Measurements from ENCODE around the gene GADL1. TPM values are rescaled to one million over a fixed set of nuclear protein-coding genes. Genes with fewer than 3 reads are reported as not detected.

Gene GADL1
- total RNA-seq, 1 donor = 0.18 TPM

DNA sequence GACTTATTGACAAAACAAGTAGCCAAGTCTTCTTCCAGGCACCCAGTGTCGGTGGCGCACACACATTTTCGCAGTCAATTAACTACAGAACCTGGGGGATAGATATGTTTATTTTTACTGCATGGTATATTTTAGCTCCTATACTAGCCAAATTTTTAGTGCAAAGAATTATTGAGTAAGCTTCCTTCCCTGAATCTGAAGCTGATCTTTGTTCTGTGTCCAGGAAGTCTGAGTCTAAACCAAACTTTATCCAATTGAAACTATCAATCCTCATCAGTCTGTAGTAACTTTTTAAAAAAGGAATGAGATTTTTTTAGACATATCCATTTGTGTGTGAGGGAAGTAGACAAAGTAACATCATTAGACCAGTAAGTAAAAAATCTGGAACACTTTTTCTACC is 133.1 kb downstream of the GADL1 start:
- DNase-seq (ENCODE audit: low read depth) = no peak

DNA sequence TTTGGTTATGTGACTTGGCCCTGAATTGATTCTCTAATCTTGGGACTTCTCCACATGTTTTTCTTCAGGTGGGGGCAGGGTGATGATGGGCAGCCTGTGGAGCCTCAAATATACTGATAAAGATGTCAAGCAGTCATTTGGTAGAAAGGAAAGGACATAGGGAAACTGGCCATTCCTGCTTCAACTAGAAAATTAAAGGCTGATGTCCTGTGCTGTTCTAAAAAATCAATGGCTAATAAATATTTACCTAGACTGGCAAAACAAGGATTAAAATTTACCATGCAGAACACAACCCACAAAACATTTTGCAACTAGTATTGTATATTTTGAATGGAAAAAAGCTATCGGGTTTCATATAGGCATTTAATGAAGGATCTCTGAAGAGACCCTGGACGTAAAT is 133.7 kb downstream of the GADL1 start:
- TF ChIP-seq, protein P1, sequence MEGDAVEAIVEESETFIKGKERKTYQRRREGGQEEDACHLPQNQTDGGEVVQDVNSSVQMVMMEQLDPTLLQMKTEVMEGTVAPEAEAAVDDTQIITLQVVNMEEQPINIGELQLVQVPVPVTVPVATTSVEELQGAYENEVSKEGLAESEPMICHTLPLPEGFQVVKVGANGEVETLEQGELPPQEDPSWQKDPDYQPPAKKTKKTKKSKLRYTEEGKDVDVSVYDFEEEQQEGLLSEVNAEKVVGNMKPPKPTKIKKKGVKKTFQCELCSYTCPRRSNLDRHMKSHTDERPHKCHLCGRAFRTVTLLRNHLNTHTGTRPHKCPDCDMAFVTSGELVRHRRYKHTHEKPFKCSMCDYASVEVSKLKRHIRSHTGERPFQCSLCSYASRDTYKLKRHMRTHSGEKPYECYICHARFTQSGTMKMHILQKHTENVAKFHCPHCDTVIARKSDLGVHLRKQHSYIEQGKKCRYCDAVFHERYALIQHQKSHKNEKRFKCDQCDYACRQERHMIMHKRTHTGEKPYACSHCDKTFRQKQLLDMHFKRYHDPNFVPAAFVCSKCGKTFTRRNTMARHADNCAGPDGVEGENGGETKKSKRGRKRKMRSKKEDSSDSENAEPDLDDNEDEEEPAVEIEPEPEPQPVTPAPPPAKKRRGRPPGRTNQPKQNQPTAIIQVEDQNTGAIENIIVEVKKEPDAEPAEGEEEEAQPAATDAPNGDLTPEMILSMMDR (IDR thresholded peaks at IDR 0.05; ENCODE audit: insufficient read depth, low read length) = no peak
- H3K4me3 ChIP-seq (ENCODE audit: low read depth, low read length) = no peak overlapping the region
- no peak for DNase-seq (ENCODE audit: low read depth)

More for the DNA sequence above, 133.1 kb downstream of the GADL1 start:
- H3K4me3 ChIP-seq (ENCODE audit: low read depth, low read length) = no peak overlapping the region
- TF ChIP-seq, protein P1 (IDR thresholded peaks at IDR 0.05; ENCODE audit: insufficient read depth, low read length) = no peak

DNA sequence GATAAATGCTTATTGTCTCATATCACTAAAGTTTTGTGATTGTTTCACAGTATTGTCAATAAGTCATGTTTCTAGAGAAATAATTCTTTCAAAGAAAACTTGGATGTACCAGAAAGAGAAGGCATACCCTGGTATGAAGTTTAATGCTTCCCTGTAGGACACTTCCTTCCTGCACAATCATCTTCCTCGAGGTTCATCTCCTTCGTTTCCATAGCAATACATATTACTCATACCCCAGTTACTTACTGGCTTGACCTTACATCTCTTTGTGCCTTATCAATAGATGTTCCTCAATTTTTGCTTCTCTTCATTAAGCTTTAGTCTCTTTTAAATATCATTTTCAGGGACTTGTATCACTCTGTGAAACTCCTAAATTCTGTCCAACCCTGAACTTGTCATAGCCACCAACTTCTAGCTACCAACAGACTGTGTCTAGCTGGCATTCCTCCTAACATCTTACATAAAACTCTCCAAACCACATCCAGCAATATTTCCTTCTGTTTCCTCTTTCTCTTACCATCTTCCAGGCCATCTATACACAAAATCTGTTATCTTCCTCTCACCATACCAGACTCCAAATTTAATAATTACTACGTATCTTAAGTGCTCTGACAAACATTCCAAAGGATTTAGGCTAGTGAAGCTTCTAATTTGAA is 134.3 kb downstream of the GADL1 start:
- DNase-seq (ENCODE audit: low read depth) = no peak
- H3K4me3 ChIP-seq (ENCODE audit: low read depth, low read length) = no peak overlapping the region
- TF ChIP-seq, protein P1 (IDR thresholded peaks at IDR 0.05; ENCODE audit: insufficient read depth, low read length) = no peak

DNA sequence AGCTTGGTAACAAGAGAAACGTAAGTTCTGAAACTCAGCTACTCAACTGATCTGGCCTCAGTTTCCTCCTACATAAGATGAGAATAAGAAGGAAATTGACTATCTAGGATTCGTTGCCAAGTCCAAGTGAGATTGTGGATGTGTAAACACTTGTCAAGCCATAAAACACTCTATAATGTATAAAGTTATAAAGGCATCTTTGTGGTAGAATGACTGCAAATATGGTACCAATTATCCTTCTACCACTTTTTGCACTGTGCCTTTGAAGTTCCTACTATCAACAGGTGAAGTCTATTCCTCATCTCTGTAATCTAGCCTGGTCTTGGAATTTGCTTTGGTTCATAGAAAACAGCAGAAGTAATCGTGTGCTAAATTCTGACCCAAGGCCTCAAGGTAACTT is 138.2 kb downstream of the GADL1 start:
- TF ChIP-seq, protein P1 (IDR thresholded peaks at IDR 0.05; ENCODE audit: insufficient read depth, low read length) = no peak
- no peak for DNase-seq (ENCODE audit: low read depth)
- H3K4me3 ChIP-seq (ENCODE audit: low read depth, low read length) = no peak overlapping the region

DNA sequence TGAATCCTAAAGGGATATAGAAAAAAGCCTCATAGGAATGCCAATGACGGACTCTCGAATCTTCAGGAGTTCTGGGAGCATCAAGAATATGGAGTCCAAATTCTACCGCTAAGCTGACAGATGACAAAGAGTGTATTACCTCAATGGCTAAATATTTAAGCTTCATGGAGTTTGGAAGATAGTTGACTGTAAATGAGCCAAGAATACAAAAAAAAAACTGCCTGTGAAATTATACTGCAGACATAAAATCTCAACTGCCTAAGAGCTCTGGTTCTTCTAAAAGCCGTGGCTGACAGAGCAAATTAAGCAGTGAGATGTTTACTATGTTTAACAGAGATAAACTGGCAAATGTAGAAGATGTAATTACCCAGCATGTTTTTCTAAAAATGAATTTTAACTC is 140.0 kb downstream of the GADL1 start:
- H3K4me3 ChIP-seq (ENCODE audit: low read depth, low read length) = no peak overlapping the region
- DNase-seq (ENCODE audit: low read depth) = peak; percentile 27
- TF ChIP-seq, protein P1 (IDR thresholded peaks at IDR 0.05; ENCODE audit: insufficient read depth, low read length) = no peak

DNA sequence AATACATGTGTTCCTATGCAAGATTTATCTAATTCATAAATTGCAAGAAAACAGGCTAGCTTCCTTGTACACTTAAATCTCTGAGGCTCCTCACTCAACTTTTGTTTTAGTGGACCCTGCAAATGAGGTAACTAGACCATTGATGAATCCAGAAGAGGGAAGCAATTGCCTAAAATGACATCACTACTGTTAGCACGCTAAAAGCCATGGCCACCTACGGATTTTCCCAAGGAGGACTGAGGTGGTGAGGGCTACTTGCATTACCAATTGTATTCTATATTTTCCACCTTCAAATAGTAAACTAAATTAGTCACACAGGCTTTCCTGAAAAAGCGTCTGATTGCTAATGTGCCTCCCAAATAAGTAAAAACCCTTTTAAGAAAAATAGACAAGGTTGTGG is 140.7 kb downstream of the GADL1 start:
- DNase-seq (ENCODE audit: low read depth) = no peak
- TF ChIP-seq, protein P1 (IDR thresholded peaks at IDR 0.05; ENCODE audit: insufficient read depth, low read length) = no peak
- no peak overlapping the region for H3K4me3 ChIP-seq (ENCODE audit: low read depth, low read length)

DNA sequence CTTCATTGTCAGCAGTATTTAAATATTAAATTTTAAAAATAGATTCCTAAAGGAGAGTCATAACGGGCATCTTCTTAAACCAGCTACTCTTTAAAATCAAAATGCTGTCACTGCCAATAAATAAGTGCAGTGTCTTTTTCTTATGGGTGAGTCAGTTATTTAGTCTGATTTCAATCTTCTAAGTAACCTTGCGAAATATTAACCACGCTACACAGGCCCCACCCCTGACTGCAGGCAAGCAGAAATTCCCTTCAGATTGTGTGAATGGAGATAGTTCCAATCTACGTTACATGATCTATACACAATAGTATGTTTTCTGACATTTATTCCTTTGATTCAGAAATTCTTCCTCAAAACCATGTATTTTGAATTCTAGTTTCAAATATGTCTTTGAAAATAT is 141.5 kb downstream of the GADL1 start:
- H3K4me3 ChIP-seq (ENCODE audit: low read depth, low read length) = no peak overlapping the region
- DNase-seq (ENCODE audit: low read depth) = peak; percentile 84

More for the DNA sequence above, 141.5 kb downstream of the GADL1 start:
- TF ChIP-seq, protein P1 (IDR thresholded peaks at IDR 0.05; ENCODE audit: insufficient read depth, low read length) = no peak
